HepG2 (cell line): ENCODE data around the gene HES1. TPM values are rescaled to one million over a fixed set of nuclear protein-coding genes. Genes with fewer than 3 reads are reported as not detected.

ENCODE experiments used
- ATF1 ChIP-seq: IDR thresholded peaks from 2 replicates; pipeline ENCODE4 v1.6.1; 2016; ENCODE audit warnings: mild to moderate bottlenecking, control low read depth
- CHCHD3 ChIP-seq: sonication (generic); formaldehyde crosslinking; IDR thresholded peaks from 2 replicates; pipeline ENCODE4 v1.8.0; 2022; ENCODE audit warnings: mild to moderate bottlenecking, missing genetic modification reagents, moderate library complexity
- GZF1 ChIP-seq: sonication (generic); formaldehyde crosslinking; IDR thresholded peaks from 2 replicates; pipeline ENCODE4 v1.5.1; 2020; ENCODE audit warnings: mild to moderate bottlenecking, missing genetic modification reagents
- MAZ ChIP-seq, 2 experiments: sonication (generic) in 1 of 2; formaldehyde crosslinking in 1 of 2; IDR thresholded peaks; 2 replicates each; pipeline versions ENCODE4 v1.5.0 to v1.6.1; 2012 to 2020; ENCODE audit warnings: low read depth in 2 of 2, mild to moderate bottlenecking in 2 of 2, borderline replicate concordance in 1 of 2, improper control_type of control experiment in 1 of 2, low read length in 1 of 2, missing genetic modification reagents in 1 of 2, moderate library complexity in 1 of 2
- NR2F2 ChIP-seq: IDR thresholded peaks from 2 replicates; pipeline ENCODE4 v1.6.1; 2012; ENCODE audit warnings: low read depth, inconsistent platforms, borderline replicate concordance
- PHB2 ChIP-seq: fragments of 450-650 bp; IDR thresholded peaks from 2 replicates; pipeline ENCODE4 v1.6.1; 2018; ENCODE audit not compliant: partially characterized antibody
- RXRA ChIP-seq: sonication (generic); formaldehyde crosslinking; IDR thresholded peaks from 2 replicates; pipeline ENCODE4 v1.5.1; 2020; ENCODE audit warnings: missing genetic modification reagents
- SP5 ChIP-seq: IDR thresholded peaks from 2 replicates; pipeline ENCODE4 v1.6.1; 2016; ENCODE audit warnings: low read depth, borderline replicate concordance
- TP53 ChIP-seq: sonication (generic); formaldehyde crosslinking; conservative IDR thresholded peaks from 2 replicates; pipeline ENCODE4 v1.4.0; 2020; ENCODE audit warnings: missing genetic modification reagents
- ZBTB42 ChIP-seq: sonication (generic); formaldehyde crosslinking; IDR thresholded peaks from 2 replicates; pipeline ENCODE4 v1.5.0; 2020; ENCODE audit warnings: mild to moderate bottlenecking, missing genetic modification reagents
- ZEB1 ChIP-seq: IDR thresholded peaks from 2 replicates; pipeline ENCODE4 v1.6.1; 2012; ENCODE audit warnings: mild to moderate bottlenecking, low read depth, inconsistent platforms; ENCODE audit not compliant: insufficient replicate concordance
- ZNF3 ChIP-seq: IDR thresholded peaks from 2 replicates; pipeline ENCODE4 v1.7.0; 2017; ENCODE audit warnings: inconsistent platforms
- ZNF451 ChIP-seq: sonication (generic); formaldehyde crosslinking; IDR thresholded peaks from 2 replicates; pipeline ENCODE4 v1.5.0; 2020; ENCODE audit warnings: mild to moderate bottlenecking, missing genetic modification reagents
- ZNF546 ChIP-seq: sonication (generic); formaldehyde crosslinking; conservative IDR thresholded peaks from 2 replicates; pipeline ENCODE4 v1.8.1; 2023; ENCODE audit warnings: mild to moderate bottlenecking, missing genetic modification reagents
- ZNF672 ChIP-seq: sonication (generic); formaldehyde crosslinking; IDR thresholded peaks from 2 replicates; pipeline ENCODE4 v1.8.1; 2022; ENCODE audit warnings: missing genetic modification reagents
- ZNF761 ChIP-seq: sonication (generic); formaldehyde crosslinking; conservative IDR thresholded peaks from 2 replicates; pipeline ENCODE4 v1.4.0; 2020; ENCODE audit warnings: mild to moderate bottlenecking, missing genetic modification reagents
- ZSCAN20 ChIP-seq: sonication (generic); formaldehyde crosslinking; IDR thresholded peaks from 2 replicates; pipeline ENCODE4 v1.4.0; 2020; ENCODE audit warnings: missing genetic modification reagents, mild to moderate bottlenecking, borderline replicate concordance
- polyA plus RNA-seq, 8 experiments: library from polyadenylated mRNA; depleted of rRNA in 3 of 8; stranded (reverse) in 7 of 8; unstranded in 1 of 8; fragments of >200 nt; fragmentation: Illumina TruSeq in 4 of 8; extraction: Trizol in 4 of 8; gene quantifications; 2 replicates each; pipeline versions ENCODE4 v1.2.1 to v1.2.3, GENCODE V29; 2011 to 2016; ENCODE audit warnings: low read depth in 4 of 8, missing spikeins in 1 of 8, mixed read lengths in 1 of 8; ENCODE audit not compliant: insufficient read depth in 1 of 8
- total RNA-seq, 5 experiments: library from RNA; depleted of rRNA; stranded (reverse); fragments of >200 nt; fragmentation: Illumina TruSeq; extraction: Trizol; gene quantifications; 2 replicates each; pipeline ENCODE4 v1.2.3, GENCODE V29; 2016; ENCODE audit warnings: low read depth in 1 of 5
- TF ChIP-seq, protein P1 (sequence below): sonication (generic); formaldehyde crosslinking; IDR thresholded peaks from 2 replicates; pipeline ENCODE4 v1.4.0; 2020; ENCODE audit warnings: missing genetic modification reagents, borderline replicate concordance
- TF ChIP-seq, protein P2 (sequence below): sonication (generic); formaldehyde crosslinking; IDR thresholded peaks from 2 replicates; pipeline ENCODE4 v1.5.1; 2020; ENCODE audit warnings: missing genetic modification reagents, mild to moderate bottlenecking, borderline replicate concordance
- TF ChIP-seq, protein P3 (sequence below): sonication (generic); formaldehyde crosslinking; IDR thresholded peaks from 2 replicates; pipeline ENCODE4 v1.4.0; 2020; ENCODE audit warnings: mild to moderate bottlenecking, missing genetic modification reagents

HES1 gene
- total and polyA plus RNA-seq, 2 of the 13 experiments (the other 11 are each of a cell fraction or from before 2014, with no cell fraction given), result 15.4 to 19.8 TPM

DNA sequence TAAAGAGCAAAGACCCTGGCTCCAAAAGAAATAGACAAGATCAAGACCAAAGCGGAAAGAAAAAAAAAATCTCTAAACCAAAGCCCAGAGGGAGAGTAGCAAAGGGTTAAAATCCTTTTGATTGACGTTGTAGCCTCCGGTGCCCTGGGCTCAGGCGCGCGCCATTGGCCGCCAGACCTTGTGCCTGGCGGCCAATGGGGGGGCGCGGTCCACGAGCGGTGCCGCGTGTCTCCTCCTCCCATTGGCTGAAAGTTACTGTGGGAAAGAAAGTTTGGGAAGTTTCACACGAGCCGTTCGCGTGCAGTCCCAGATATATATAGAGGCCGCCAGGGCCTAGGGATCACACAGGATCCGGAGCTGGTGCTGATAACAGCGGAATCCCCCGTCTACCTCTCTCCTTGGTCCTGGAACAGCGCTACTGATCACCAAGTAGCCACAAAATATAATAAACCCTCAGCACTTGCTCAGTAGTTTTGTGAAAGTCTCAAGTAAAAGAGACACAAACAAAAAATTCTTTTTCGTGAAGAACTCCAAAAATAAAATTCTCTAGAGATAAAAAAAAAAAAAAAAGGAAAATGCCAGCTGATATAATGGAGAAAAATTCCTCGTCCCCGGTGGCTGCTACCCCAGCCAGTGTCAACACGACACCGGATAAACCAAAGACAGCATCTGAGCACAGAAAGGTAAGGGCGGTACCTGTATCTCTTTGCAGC, at the start of gene HES1 (continued):
- no peak for TF ChIP-seq ZEB1
- TF ChIP-seq MAZ (IDR thresholded peaks at IDR 0.05; ENCODE audit: borderline replicate concordance, low read depth, low read length), result no peak
- peak; percentile 28; the same call in 1 of the 2 replicates for TF ChIP-seq MAZ (CRISPR knock-in tag; IDR thresholded peaks at IDR 0.05; ENCODE audit: low read depth)
- TF ChIP-seq, protein P1, sequence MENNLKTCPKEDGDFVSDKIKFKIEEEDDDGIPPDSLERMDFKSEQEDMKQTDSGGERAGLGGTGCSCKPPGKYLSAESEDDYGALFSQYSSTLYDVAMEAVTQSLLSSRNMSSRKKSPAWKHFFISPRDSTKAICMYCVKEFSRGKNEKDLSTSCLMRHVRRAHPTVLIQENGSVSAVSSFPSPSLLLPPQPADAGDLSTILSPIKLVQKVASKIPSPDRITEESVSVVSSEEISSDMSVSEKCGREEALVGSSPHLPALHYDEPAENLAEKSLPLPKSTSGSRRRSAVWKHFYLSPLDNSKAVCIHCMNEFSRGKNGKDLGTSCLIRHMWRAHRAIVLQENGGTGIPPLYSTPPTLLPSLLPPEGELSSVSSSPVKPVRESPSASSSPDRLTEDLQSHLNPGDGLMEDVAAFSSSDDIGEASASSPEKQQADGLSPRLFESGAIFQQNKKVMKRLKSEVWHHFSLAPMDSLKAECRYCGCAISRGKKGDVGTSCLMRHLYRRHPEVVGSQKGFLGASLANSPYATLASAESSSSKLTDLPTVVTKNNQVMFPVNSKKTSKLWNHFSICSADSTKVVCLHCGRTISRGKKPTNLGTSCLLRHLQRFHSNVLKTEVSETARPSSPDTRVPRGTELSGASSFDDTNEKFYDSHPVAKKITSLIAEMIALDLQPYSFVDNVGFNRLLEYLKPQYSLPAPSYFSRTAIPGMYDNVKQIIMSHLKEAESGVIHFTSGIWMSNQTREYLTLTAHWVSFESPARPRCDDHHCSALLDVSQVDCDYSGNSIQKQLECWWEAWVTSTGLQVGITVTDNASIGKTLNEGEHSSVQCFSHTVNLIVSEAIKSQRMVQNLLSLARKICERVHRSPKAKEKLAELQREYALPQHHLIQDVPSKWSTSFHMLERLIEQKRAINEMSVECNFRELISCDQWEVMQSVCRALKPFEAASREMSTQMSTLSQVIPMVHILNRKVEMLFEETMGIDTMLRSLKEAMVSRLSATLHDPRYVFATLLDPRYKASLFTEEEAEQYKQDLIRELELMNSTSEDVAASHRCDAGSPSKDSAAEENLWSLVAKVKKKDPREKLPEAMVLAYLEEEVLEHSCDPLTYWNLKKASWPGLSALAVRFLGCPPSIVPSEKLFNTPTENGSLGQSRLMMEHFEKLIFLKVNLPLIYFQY (CRISPR knock-in tag), result peak; percentile 35; the same call in 1 of the 2 replicates
- TF ChIP-seq CHCHD3 (CRISPR knock-in tag), result no peak
- TF ChIP-seq RXRA, result peak; percentile 73
- peak; percentile 60 for TF ChIP-seq SP5 (CRISPR knock-in tag)
- TF ChIP-seq, protein P2, sequence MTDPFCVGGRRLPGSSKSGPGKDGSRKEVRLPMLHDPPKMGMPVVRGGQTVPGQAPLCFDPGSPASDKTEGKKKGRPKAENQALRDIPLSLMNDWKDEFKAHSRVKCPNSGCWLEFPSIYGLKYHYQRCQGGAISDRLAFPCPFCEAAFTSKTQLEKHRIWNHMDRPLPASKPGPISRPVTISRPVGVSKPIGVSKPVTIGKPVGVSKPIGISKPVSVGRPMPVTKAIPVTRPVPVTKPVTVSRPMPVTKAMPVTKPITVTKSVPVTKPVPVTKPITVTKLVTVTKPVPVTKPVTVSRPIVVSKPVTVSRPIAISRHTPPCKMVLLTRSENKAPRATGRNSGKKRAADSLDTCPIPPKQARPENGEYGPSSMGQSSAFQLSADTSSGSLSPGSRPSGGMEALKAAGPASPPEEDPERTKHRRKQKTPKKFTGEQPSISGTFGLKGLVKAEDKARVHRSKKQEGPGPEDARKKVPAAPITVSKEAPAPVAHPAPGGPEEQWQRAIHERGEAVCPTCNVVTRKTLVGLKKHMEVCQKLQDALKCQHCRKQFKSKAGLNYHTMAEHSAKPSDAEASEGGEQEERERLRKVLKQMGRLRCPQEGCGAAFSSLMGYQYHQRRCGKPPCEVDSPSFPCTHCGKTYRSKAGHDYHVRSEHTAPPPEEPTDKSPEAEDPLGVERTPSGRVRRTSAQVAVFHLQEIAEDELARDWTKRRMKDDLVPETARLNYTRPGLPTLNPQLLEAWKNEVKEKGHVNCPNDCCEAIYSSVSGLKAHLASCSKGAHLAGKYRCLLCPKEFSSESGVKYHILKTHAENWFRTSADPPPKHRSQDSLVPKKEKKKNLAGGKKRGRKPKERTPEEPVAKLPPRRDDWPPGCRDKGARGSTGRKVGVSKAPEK, result peak; percentile 64; the same call in 1 of the 2 replicates
- no peak for TF ChIP-seq ZNF451 (CRISPR knock-in tag)
- TF ChIP-seq ZNF761 (CRISPR knock-in tag), result 0 out of 2 replicates have a peak, but pooled peaks have one; percentile 49
- no peak for TF ChIP-seq ZNF672 (CRISPR knock-in tag)
- no peak for TF ChIP-seq ZSCAN20 (CRISPR knock-in tag)
- TF ChIP-seq TP53, result 0 out of 2 replicates have a peak, but pooled peaks have one; percentile 63
- no peak for TF ChIP-seq ZNF546
- no peak for TF ChIP-seq GZF1 (CRISPR knock-in tag)
- TF ChIP-seq ZNF3 (CRISPR knock-in tag), result 0 out of 2 replicates have a peak, but pooled peaks have one; percentile 50
- TF ChIP-seq ATF1 (CRISPR knock-in tag), result peak; percentile 30; the same call in 1 of the 2 replicates
- no peak for TF ChIP-seq PHB2
- TF ChIP-seq, protein P3, sequence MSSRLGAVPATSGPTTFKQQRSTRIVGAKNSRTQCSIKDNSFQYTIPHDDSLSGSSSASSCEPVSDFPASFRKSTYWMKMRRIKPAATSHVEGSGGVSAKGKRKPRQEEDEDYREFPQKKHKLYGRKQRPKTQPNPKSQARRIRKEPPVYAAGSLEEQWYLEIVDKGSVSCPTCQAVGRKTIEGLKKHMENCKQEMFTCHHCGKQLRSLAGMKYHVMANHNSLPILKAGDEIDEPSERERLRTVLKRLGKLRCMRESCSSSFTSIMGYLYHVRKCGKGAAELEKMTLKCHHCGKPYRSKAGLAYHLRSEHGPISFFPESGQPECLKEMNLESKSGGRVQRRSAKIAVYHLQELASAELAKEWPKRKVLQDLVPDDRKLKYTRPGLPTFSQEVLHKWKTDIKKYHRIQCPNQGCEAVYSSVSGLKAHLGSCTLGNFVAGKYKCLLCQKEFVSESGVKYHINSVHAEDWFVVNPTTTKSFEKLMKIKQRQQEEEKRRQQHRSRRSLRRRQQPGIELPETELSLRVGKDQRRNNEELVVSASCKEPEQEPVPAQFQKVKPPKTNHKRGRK (CRISPR knock-in tag), result no peak
- TF ChIP-seq NR2F2, result peak; percentile 65; the same call in 1 of the 2 replicates
- no peak for TF ChIP-seq ZBTB42 (CRISPR knock-in tag)
